SK-N-SH (cell line): ENCODE data around the gene SLC25A42. TPM values are rescaled to one million over a fixed set of nuclear protein-coding genes. Genes with fewer than 3 reads are reported as not detected.
"Not testable (repeated sequence)": the region's sequence is repeated elsewhere in the genome, so short reads cannot be mapped to it uniquely, and the experiment has no call there.

Source experiments
- CTCF ChIA-PET: fragments of 300-600, 350-600 bp; formaldehyde crosslinking; extraction: SDS; loops from one replicate; lab custom pipeline; 2021; lab: Yijun Ruan, JAX
- POLR2A ChIA-PET: fragments of 350-600 bp; sonication (Branson Sonifier 250); formaldehyde crosslinking; extraction: SDS; loops from one replicate; lab custom pipeline; 2020; ENCODE audit warnings: antibody characterized with exemption, inconsistent platforms; lab: Yijun Ruan, JAX
- DNase-seq: peaks from one replicate; pipeline ENCODE4 v3.0.0; 2012
- H2AFZ ChIP-seq: fragments of 200-600 bp; sonication (generic); 2 replicates; pipeline ENCODE4 v1.8.1; 2016; ENCODE audit warnings: antibody characterized with exemption, mild to moderate bottlenecking, low read depth
- H3F3A ChIP-seq: fragments of 200-600 bp; sonication (generic); replicated peaks from 2 replicates; pipeline ENCODE3; 2016; ENCODE audit warnings: antibody characterized with exemption, mild to moderate bottlenecking; ENCODE audit not compliant: insufficient read depth
- H3K27ac ChIP-seq, 2 experiments: fragments of 200-500 bp in 1 of 2; fragments of 200-600 bp in 1 of 2; sonication (Bioruptor generic) in 1 of 2; sonication (generic), shearing (Covaris generic) in 1 of 2; 2 replicates each; pipeline versions ENCODE4 v1.5.1 to v1.6.1; 2014 to 2016; ENCODE audit warnings: low read depth in 2 of 2, inconsistent platforms in 1 of 2, low read length in 1 of 2, mild to moderate bottlenecking in 1 of 2, mixed read lengths in 1 of 2
- H3K27me3 ChIP-seq: fragments of 200-600 bp; sonication (generic), shearing (Covaris generic); 2 replicates; pipeline ENCODE4 v1.6.1; 2016; ENCODE audit warnings: mixed run types; ENCODE audit not compliant: insufficient read depth
- H3K36me3 ChIP-seq, 2 experiments: fragments of 200-500 bp in 1 of 2; fragments of 200-600 bp in 1 of 2; sonication (Bioruptor generic) in 1 of 2; sonication (generic) in 1 of 2; replicated peaks in 1 of 2; 2 replicates each; pipeline versions ENCODE3 to v1.5.1; 2014 to 2016; ENCODE audit warnings: low read length in 1 of 2, mild to moderate bottlenecking in 1 of 2; ENCODE audit not compliant: insufficient read depth in 2 of 2, control insufficient read depth in 1 of 2
- H3K4me1 ChIP-seq, 2 experiments: fragments of 200-500 bp in 1 of 2; fragments of 200-600 bp in 1 of 2; sonication (Bioruptor generic) in 1 of 2; sonication (generic), shearing (Covaris generic) in 1 of 2; 2 replicates each; pipeline versions ENCODE4 v1.5.1 to v1.6.1; 2014 to 2016; ENCODE audit warnings: low read depth in 1 of 2, low read length in 1 of 2, mixed run types in 1 of 2; ENCODE audit not compliant: insufficient read depth in 2 of 2, control insufficient read depth in 1 of 2
- H3K4me2 ChIP-seq: fragments of 200-600 bp; sonication (generic), shearing (Covaris generic); 2 replicates; pipeline ENCODE4 v1.6.1; 2017; ENCODE audit warnings: mixed run types
- H3K4me3 ChIP-seq, 2 experiments: fragments of 200-500 bp in 1 of 2; fragments of 200-600 bp in 1 of 2; sonication (Bioruptor generic) in 1 of 2; sonication (generic), shearing (Covaris generic) in 1 of 2; 2 replicates each; pipeline versions ENCODE4 v1.5.1 to v1.8.1; 2014 to 2016; ENCODE audit warnings: low read depth in 2 of 2, inconsistent platforms in 1 of 2, low read length in 1 of 2, mild to moderate bottlenecking in 1 of 2, mixed read lengths in 1 of 2, moderate library complexity in 1 of 2
- H3K79me2 ChIP-seq: fragments of 200-600 bp; sonication (generic); 2 replicates; pipeline ENCODE4 v1.8.1; 2017; ENCODE audit warnings: mild to moderate bottlenecking; ENCODE audit not compliant: insufficient read depth
- H3K9ac ChIP-seq: fragments of 200-600 bp; sonication (generic); 2 replicates; pipeline ENCODE4 v1.6.1; 2017; ENCODE audit warnings: mixed run types
- H3K9me2 ChIP-seq: fragments of 200-600 bp; sonication (generic); 2 replicates; pipeline ENCODE4 v1.6.1; 2017; ENCODE audit warnings: mixed run types
- H3K9me3 ChIP-seq: fragments of 200-600 bp; sonication (generic); 2 replicates; pipeline ENCODE4 v1.6.1; 2017; ENCODE audit warnings: mixed run types, mild to moderate bottlenecking, moderate library complexity
- H4K20me1 ChIP-seq: fragments of 200-600 bp; sonication (generic); 2 replicates; pipeline ENCODE4 v1.6.1; 2017; ENCODE audit warnings: mild to moderate bottlenecking, mixed run types; ENCODE audit not compliant: insufficient read depth
- CTCF ChIP-seq: fragments of 200-600 bp; sonication (generic); IDR thresholded peaks from 2 replicates; pipeline ENCODE4 v1.6.1; 2017; ENCODE audit warnings: antibody characterized with exemption, mild to moderate bottlenecking, moderate library complexity
- ELF1 ChIP-seq: IDR thresholded peaks from 2 replicates; pipeline ENCODE4 v1.4.0; 2012
- IRF3 ChIP-seq: fragments of 150-350 bp; IDR thresholded peaks from 2 replicates; pipeline ENCODE4 v1.6.1; 2016; ENCODE audit warnings: mild to moderate bottlenecking, low read depth, low read length
- MXI1 ChIP-seq: IDR thresholded peaks from 2 replicates; pipeline ENCODE4 v1.6.1; 2012; ENCODE audit warnings: mild to moderate bottlenecking, low read depth, low read length, improper control_type of control experiment
- NFIC ChIP-seq: IDR thresholded peaks from 2 replicates; pipeline ENCODE4 v1.4.0; 2012; ENCODE audit warnings: borderline replicate concordance
- NRF1 ChIP-seq: IDR thresholded peaks from 2 replicates; pipeline ENCODE4 v1.6.1; 2012; ENCODE audit warnings: low read depth, mild to moderate bottlenecking, low read length
- SIN3A ChIP-seq: IDR thresholded peaks from 2 replicates; pipeline ENCODE4 v1.6.1; 2012; ENCODE audit warnings: low read depth, mild to moderate bottlenecking, low read length, moderate library complexity, borderline replicate concordance
- TAF1 ChIP-seq: IDR thresholded peaks from 2 replicates; pipeline ENCODE4 v1.6.1; 2012; ENCODE audit warnings: low read depth, mild to moderate bottlenecking, low read length, moderate library complexity, borderline replicate concordance
- TEAD4 ChIP-seq: IDR thresholded peaks from 2 replicates; pipeline ENCODE4 v1.4.0; 2012; ENCODE audit warnings: mild to moderate bottlenecking, borderline replicate concordance; ENCODE audit not compliant: insufficient read depth
- YY1 ChIP-seq: IDR thresholded peaks from 2 replicates; pipeline ENCODE4 v1.4.0; 2012; ENCODE audit warnings: low read depth, mild to moderate bottlenecking
- WGBS: methylation state at CpG from one replicate; pipeline ENCODE4 v1.1.6; 2017; ENCODE audit warnings: low lambda C conversion rate; 5-methylcytosine and 5-hydroxymethylcytosine counted together
- polyA plus RNA-seq, 3 experiments: library from polyadenylated mRNA; depleted of rRNA; stranded (reverse); fragments of >200 nt; gene quantifications; 2 replicates each; pipeline ENCODE4 v1.2.3, GENCODE V29; 2012
- TF ChIP-seq, protein P1 (sequence below): IDR thresholded peaks from 2 replicates; pipeline ENCODE4 v1.4.0; 2012; ENCODE audit warnings: low read depth, borderline replicate concordance
- TF ChIP-seq, protein P2 (sequence below): IDR thresholded peaks from 2 replicates; pipeline ENCODE4 v1.6.1; 2012; ENCODE audit warnings: mild to moderate bottlenecking, low read depth, low read length, moderate library complexity

Gene SLC25A42
- polyA plus RNA-seq, 1 of the 3 experiments (the other 2 are of a cell fraction) = 6.1 TPM

GRCh38 chr19:19146865-19147264 lies 83.1 kb downstream of the SLC25A42 start:
- H3K4me1 ChIP-seq = no peaks in the 10 kb centered on the region; a peak in 1 of 4 replicates
- no peak overlapping the region for H3K4me2 ChIP-seq
- no peak overlapping the region for H3K9ac ChIP-seq
- 80% methylated on average over 2 of the region's 7 CpGs for WGBS
- TF ChIP-seq IRF3 = no peak
- TF ChIP-seq TAF1 = no peak
- TF ChIP-seq SIN3A = no peak
- TF ChIP-seq NRF1 = no peak
- no peak overlapping the region for H3K4me3 ChIP-seq
- no peaks in the 10 kb centered on the region for H3K36me3 ChIP-seq
- DNase-seq = no peak
- H3K27me3 ChIP-seq = no peaks in the 10 kb centered on the region
- H3K9me2 ChIP-seq = no peaks in the 10 kb centered on the region
- H4K20me1 ChIP-seq = no peaks in the 10 kb centered on the region
- POLR2A ChIA-PET = no interaction called here
- H3F3A ChIP-seq = no peaks in the 10 kb centered on the region
- no peaks in the 10 kb centered on the region for H3K79me2 ChIP-seq
- H3K27ac ChIP-seq = no peak overlapping the region
- CTCF ChIA-PET = interaction anchor here (0.5 to 5.3 kb wide), 26 partner anchors 10 to 364 kb away, joined by 3 to 99 read pairs (median 4); partner anchors contain the start of genes BORCS8, MEF2B, RFXANK and SLC25A42
- H3K9me3 ChIP-seq = no peaks in the 10 kb centered on the region
- H2AFZ ChIP-seq = no peak overlapping the region

GRCh38 chr19:19147344-19147743 lies 83.5 kb downstream of the SLC25A42 start:
- TF ChIP-seq ELF1 = no peak
- TF ChIP-seq TAF1 = no peak
- TF ChIP-seq, protein P1, sequence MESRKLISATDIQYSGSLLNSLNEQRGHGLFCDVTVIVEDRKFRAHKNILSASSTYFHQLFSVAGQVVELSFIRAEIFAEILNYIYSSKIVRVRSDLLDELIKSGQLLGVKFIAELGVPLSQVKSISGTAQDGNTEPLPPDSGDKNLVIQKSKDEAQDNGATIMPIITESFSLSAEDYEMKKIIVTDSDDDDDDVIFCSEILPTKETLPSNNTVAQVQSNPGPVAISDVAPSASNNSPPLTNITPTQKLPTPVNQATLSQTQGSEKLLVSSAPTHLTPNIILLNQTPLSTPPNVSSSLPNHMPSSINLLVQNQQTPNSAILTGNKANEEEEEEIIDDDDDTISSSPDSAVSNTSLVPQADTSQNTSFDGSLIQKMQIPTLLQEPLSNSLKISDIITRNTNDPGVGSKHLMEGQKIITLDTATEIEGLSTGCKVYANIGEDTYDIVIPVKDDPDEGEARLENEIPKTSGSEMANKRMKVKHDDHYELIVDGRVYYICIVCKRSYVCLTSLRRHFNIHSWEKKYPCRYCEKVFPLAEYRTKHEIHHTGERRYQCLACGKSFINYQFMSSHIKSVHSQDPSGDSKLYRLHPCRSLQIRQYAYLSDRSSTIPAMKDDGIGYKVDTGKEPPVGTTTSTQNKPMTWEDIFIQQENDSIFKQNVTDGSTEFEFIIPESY = no peak
- TF ChIP-seq NFIC = no peak
- TF ChIP-seq MXI1 = no peak
- TF ChIP-seq YY1 = no peak
- TF ChIP-seq, protein P2, sequence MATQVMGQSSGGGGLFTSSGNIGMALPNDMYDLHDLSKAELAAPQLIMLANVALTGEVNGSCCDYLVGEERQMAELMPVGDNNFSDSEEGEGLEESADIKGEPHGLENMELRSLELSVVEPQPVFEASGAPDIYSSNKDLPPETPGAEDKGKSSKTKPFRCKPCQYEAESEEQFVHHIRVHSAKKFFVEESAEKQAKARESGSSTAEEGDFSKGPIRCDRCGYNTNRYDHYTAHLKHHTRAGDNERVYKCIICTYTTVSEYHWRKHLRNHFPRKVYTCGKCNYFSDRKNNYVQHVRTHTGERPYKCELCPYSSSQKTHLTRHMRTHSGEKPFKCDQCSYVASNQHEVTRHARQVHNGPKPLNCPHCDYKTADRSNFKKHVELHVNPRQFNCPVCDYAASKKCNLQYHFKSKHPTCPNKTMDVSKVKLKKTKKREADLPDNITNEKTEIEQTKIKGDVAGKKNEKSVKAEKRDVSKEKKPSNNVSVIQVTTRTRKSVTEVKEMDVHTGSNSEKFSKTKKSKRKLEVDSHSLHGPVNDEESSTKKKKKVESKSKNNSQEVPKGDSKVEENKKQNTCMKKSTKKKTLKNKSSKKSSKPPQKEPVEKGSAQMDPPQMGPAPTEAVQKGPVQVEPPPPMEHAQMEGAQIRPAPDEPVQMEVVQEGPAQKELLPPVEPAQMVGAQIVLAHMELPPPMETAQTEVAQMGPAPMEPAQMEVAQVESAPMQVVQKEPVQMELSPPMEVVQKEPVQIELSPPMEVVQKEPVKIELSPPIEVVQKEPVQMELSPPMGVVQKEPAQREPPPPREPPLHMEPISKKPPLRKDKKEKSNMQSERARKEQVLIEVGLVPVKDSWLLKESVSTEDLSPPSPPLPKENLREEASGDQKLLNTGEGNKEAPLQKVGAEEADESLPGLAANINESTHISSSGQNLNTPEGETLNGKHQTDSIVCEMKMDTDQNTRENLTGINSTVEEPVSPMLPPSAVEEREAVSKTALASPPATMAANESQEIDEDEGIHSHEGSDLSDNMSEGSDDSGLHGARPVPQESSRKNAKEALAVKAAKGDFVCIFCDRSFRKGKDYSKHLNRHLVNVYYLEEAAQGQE = no peak
- TF ChIP-seq TEAD4 = no peak
- no peak for TF ChIP-seq CTCF
- H3K9me3 ChIP-seq = no peaks in the 10 kb centered on the region
- H3K9me2 ChIP-seq = no peaks in the 10 kb centered on the region
- H3K4me1 ChIP-seq = no peaks in the 10 kb centered on the region; a peak in 1 of 4 replicates
- H3K36me3 ChIP-seq = no peaks in the 10 kb centered on the region
- no peaks in the 10 kb centered on the region for H3K79me2 ChIP-seq
- ChIA-PET CTCF (interaction anchor here (0.6 to 5.3 kb wide), 14 partner anchors 9 to 343 kb away, joined by 3 to 99 read pairs (median 5); partner anchors contain the start of genes BORCS8, MEF2B, RFXANK and SLC25A42), POLR2A (no interaction called here)
- DNase-seq = no peak
- no peaks in the 10 kb centered on the region for H3F3A ChIP-seq
- no peaks in the 10 kb centered on the region for H4K20me1 ChIP-seq
- H3K4me3 ChIP-seq = no peak overlapping the region
- no peak overlapping the region for H3K4me2 ChIP-seq
- H2AFZ ChIP-seq = no peak overlapping the region
- H3K9ac ChIP-seq = no peak overlapping the region
- WGBS = no CpG with 5 or more reads among the region's 5 CpGs
- no peaks in the 10 kb centered on the region for H3K27me3 ChIP-seq
- H3K27ac ChIP-seq = no peak overlapping the region

DNA sequence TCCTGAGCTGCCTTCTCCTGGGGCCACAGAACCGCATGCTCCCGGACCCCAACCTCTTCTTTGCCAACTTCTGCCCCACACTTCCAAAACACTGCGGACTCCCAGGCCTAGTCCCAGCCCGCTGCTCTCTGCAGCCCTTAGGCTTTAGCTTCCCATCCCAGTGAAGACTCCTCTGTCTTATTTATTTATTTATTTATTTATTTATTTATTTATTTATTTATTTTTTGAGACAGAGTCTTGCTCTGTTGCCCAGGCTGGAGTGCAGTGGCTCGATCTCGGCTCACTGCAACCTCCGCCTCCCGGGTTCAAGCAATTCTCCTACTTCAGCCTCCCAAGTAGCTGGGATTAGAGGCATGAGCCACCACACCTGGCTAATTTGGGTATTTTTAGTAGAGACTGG lies 84.7 kb downstream of the SLC25A42 start:
- DNase-seq, H3K9ac ChIP-seq, H3K4me2 ChIP-seq, H3K27me3 ChIP-seq, H3K79me2 ChIP-seq, H3K4me1 ChIP-seq, POLR2A ChIA-PET, H4K20me1 ChIP-seq, H3F3A ChIP-seq, H3K36me3 ChIP-seq, H3K27ac ChIP-seq, H3K9me3 ChIP-seq, H2AFZ ChIP-seq, H3K9me2 ChIP-seq, H3K4me3 ChIP-seq: not testable (repeated sequence)
- CTCF ChIA-PET = interaction anchor here (0.9 to 5.3 kb wide), 4 partner anchors 8 to 194 kb away, joined by 3 to 99 read pairs (median 45); partner anchors contain the start of gene MEF2B
- over 99% methylated on average over 8 of the region's 8 CpGs for WGBS
